HG02798 (cell line): Measurements from ENCODE around the gene ZNF728.
"Not testable (repeated sequence)": the region's sequence is repeated elsewhere in the genome, so short reads cannot be mapped to it uniquely, and the experiment has no call there.

ENCODE experiments used
- ATAC-seq: cut with Tn5 transposase; IDR thresholded peaks from one replicate; pipeline ENCODE4 v1.9.1; 2021; ENCODE audit warnings: mild to moderate bottlenecking; ENCODE audit not compliant: unreplicated experiment, poor library complexity

ZNF728 gene

GRCh38 chr19:23002690-23003422, at the start of gene ZNF728:
ZNF728 (minus strand) TSS chr19:23003176; CDS start chr19:23003030, 146 bp downstream.
- no peak for ATAC-seq

- no peak for ATAC-seq
Observed at GRCh38 chr19:23052349-23052748, 49.4 kb upstream of the ZNF728 start.

- ATAC-seq = no peak
Observed at GRCh38 chr19:23049256-23049655, 46.3 kb upstream of the ZNF728 start.

- ATAC-seq = no peak
Observed at GRCh38 chr19:23046743-23047142, 43.8 kb upstream of the ZNF728 start.

GRCh38 chr19:23033721-23034120, 30.7 kb upstream of the ZNF728 start:
- ATAC-seq = no peak

- no peak for ATAC-seq
Observed at GRCh38 chr19:23015660-23016059, 12.7 kb upstream of the ZNF728 start.

GRCh38 chr19:22994957-22995356, 8.0 kb downstream of the ZNF728 start:
- ATAC-seq = not testable (repeated sequence)

GRCh38 chr19:22976248-22976647, 26.7 kb downstream of the ZNF728 start:
- ATAC-seq = no peak

- not testable (repeated sequence) for ATAC-seq
Observed at GRCh38 chr19:22975546-22976136, 27.3 kb downstream of the ZNF728 start.

- no peak for ATAC-seq
Observed at GRCh38 chr19:22945560-22945959, 57.4 kb downstream of the ZNF728 start.

GRCh38 chr19:22935151-22935550, 67.8 kb downstream of the ZNF728 start:
- ATAC-seq = no peak

GRCh38 chr19:22927576-22927975, 75.4 kb downstream of the ZNF728 start:
- ATAC-seq = not testable (repeated sequence)

- ATAC-seq = not testable (repeated sequence)
Observed at GRCh38 chr19:22925181-22925580, 77.8 kb downstream of the ZNF728 start.
